Upper lobe of right lung (tissue), 1 donor: ENCODE measurements around the gene CEBPB. TPM values are rescaled to one million over a fixed set of nuclear protein-coding genes. Genes with fewer than 3 reads are reported as not detected.

Source experiments
- ATAC-seq: fragments of 200-7000 bp; cut with Tn5 transposase; one replicate; pipeline ENCODE4 v1.9.1; 2020; ENCODE audit warnings: mild to moderate bottlenecking, moderate library complexity
- DNase-seq: peaks from one replicate; pipeline ENCODE4 v3.0.0-alpha.2; 2020
- H3K27ac ChIP-seq: fragments of 200-600 bp; one replicate; pipeline ENCODE4 v1.8.0; 2022
- H3K27me3 ChIP-seq: fragments of 200-600 bp; one replicate; pipeline ENCODE4 v1.8.0; 2022; ENCODE audit warnings: mild to moderate bottlenecking
- H3K36me3 ChIP-seq: fragments of 200-600 bp; one replicate; pipeline ENCODE4 v1.8.0; 2022
- H3K4me1 ChIP-seq: fragments of 200-600 bp; one replicate; pipeline ENCODE4 v1.8.0; 2022
- H3K4me3 ChIP-seq: fragments of 200-600 bp; one replicate; pipeline ENCODE4 v1.8.0; 2022; ENCODE audit warnings: mild to moderate bottlenecking
- H3K9me3 ChIP-seq: fragments of 200-600 bp; one replicate; pipeline ENCODE4 v1.8.0; 2022
- intact Hi-C: fragments of 100-400 bp; cut with DNase I; formaldehyde crosslinking; loops from one replicate; pipeline ENCODE4 v1.11.0; 2022
- total RNA-seq: library from RNA; stranded (reverse); fragmentation: NEBNext Ultra II Directional; extraction: Animal tissue kit (Norgen Biotek cat#: 25700); gene quantifications from one replicate; pipeline ENCODE4 v1.2.1, GENCODE V29; 2021
- TF ChIP-seq, protein P1 (sequence below): fragments of 200-600 bp; IDR thresholded peaks from one replicate; pipeline ENCODE4 v1.8.0; 2022; ENCODE audit warnings: antibody characterized with exemption
- donor health status: DM: no; HTN: yes; CAD: no; lungs with severe emphysema.

Gene CEBPB
- total RNA-seq, 1 donor from 2014 or later = 271 TPM

DNA sequence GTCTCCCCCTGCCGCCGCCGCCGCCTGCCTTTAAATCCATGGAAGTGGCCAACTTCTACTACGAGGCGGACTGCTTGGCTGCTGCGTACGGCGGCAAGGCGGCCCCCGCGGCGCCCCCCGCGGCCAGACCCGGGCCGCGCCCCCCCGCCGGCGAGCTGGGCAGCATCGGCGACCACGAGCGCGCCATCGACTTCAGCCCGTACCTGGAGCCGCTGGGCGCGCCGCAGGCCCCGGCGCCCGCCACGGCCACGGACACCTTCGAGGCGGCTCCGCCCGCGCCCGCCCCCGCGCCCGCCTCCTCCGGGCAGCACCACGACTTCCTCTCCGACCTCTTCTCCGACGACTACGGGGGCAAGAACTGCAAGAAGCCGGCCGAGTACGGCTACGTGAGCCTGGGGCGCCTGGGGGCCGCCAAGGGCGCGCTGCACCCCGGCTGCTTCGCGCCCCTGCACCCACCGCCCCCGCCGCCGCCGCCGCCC lies 474 bp downstream of the CEBPB start:
- peak overlapping the region; percentile 99 for H3K27ac ChIP-seq
- peak overlapping the region; percentile 87 for H3K4me3 ChIP-seq
- H3K9me3 ChIP-seq = no peaks in the 10 kb centered on the region
- peaks cover 22% of the 10 kb centered on the region for H3K36me3 ChIP-seq
- ATAC-seq = peak; percentile 23
- peak; percentile 92 for DNase-seq
- H3K4me1 ChIP-seq = peaks cover 38% of the 10 kb centered on the region
- TF ChIP-seq, protein P1, sequence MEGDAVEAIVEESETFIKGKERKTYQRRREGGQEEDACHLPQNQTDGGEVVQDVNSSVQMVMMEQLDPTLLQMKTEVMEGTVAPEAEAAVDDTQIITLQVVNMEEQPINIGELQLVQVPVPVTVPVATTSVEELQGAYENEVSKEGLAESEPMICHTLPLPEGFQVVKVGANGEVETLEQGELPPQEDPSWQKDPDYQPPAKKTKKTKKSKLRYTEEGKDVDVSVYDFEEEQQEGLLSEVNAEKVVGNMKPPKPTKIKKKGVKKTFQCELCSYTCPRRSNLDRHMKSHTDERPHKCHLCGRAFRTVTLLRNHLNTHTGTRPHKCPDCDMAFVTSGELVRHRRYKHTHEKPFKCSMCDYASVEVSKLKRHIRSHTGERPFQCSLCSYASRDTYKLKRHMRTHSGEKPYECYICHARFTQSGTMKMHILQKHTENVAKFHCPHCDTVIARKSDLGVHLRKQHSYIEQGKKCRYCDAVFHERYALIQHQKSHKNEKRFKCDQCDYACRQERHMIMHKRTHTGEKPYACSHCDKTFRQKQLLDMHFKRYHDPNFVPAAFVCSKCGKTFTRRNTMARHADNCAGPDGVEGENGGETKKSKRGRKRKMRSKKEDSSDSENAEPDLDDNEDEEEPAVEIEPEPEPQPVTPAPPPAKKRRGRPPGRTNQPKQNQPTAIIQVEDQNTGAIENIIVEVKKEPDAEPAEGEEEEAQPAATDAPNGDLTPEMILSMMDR = no peak
- H3K27me3 ChIP-seq = no peaks in the 10 kb centered on the region
- intact Hi-C loops = no loop called here

- ATAC-seq (peak; percentile 1), DNase-seq (peak; percentile 80)
- TF ChIP-seq, protein P1 = peak; percentile 30
- peak overlapping the region; percentile 99 for H3K27ac ChIP-seq
- no peaks in the 10 kb centered on the region for H3K27me3 ChIP-seq
- peaks cover 33% of the 10 kb centered on the region for H3K4me1 ChIP-seq
- peak overlapping the region; percentile 87 for H3K4me3 ChIP-seq
- H3K9me3 ChIP-seq = no peaks in the 10 kb centered on the region
- intact Hi-C loops = no loop called here
- peaks cover 22% of the 10 kb centered on the region for H3K36me3 ChIP-seq
Observed at GRCh38 chr20:50191544-50192363, 1.1 kb downstream of the CEBPB start.

- no peaks in the 10 kb centered on the region for H3K9me3 ChIP-seq
- DNase-seq = peak; percentile 92
- no peak for ATAC-seq
- H3K4me1 ChIP-seq = peaks cover 26% of the 10 kb centered on the region
- H3K36me3 ChIP-seq = peaks cover 22% of the 10 kb centered on the region
- H3K27me3 ChIP-seq = no peaks in the 10 kb centered on the region
- H3K27ac ChIP-seq = peak overlapping the region; percentile 99
- intact Hi-C loops = no loop called here
- TF ChIP-seq, protein P1 = no peak
- H3K4me3 ChIP-seq = peak overlapping the region; percentile 87
Observed at GRCh38 chr20:50192364-50193198, 2.0 kb downstream of the CEBPB start.

DNA sequence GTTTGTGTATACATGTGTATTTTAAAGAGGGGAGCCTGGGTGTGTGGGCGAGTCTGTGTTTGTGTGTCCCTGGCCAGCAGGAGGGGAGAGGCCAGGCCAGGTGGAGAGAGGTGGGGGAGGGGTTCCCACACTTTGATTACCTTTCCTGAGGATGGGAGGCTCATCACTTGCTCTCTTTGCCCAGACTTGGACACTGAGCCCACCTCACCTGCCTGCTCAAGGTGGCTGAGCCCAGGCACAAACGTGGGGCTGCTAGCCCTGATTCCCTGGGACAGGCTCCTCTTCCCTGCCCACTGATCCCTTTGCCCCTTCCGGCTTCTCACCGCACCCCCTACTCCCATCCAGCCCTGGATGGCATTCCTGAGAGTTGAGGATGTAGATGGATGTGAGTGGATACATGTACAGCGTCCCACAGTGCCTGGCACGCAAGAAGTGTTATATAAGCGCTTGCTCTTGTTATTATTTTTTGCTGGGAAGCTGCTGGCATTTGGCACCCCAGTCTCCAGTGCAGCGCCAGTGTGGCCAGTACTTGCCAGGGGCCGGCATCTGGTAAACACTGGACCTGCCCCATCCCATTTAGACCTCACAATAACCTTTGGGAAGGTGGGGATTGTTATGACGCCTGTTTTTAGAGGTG lies 2.7 kb downstream of the CEBPB start:
- ATAC-seq = no peak
- Histone ChIP-seq H3K4me1 (peaks cover 22% of the 10 kb centered on the region), H3K27me3 (no peaks in the 10 kb centered on the region), H3K4me3 (peak overlapping the region; percentile 87), H3K27ac (peak overlapping the region; percentile 99), H3K36me3 (peaks cover 22% of the 10 kb centered on the region), H3K9me3 (no peaks in the 10 kb centered on the region)
- intact Hi-C loops = no loop called here
- TF ChIP-seq, protein P1 = no peak
- no peak for DNase-seq

GRCh38 chr20:50193836-50194421 lies 3.3 kb downstream of the CEBPB start:
- H3K9me3 ChIP-seq = no peaks in the 10 kb centered on the region
- DNase-seq (no peak), ATAC-seq (no peak)
- TF ChIP-seq, protein P1 = no peak
- H3K4me3 ChIP-seq = peak overlapping the region; percentile 87
- H3K27me3 ChIP-seq = no peaks in the 10 kb centered on the region
- H3K27ac ChIP-seq = peak overlapping the region; percentile 99
- H3K4me1 ChIP-seq = peaks cover 22% of the 10 kb centered on the region
- intact Hi-C loops = no loop called here
- H3K36me3 ChIP-seq = peaks cover 22% of the 10 kb centered on the region
